CD4-positive, alpha-beta T cell (primary cell): ENCODE data around the gene ADCY10. TPM values are rescaled to one million over a fixed set of nuclear protein-coding genes. Genes with fewer than 3 reads are reported as not detected.

Experiments
- ATAC-seq: fragments of 200-7000 bp; cut with Tn5 transposase; one replicate; pipeline ENCODE4 v1.10.0; 2022; ENCODE audit warnings: mild to moderate bottlenecking; ENCODE audit not compliant: poor library complexity
- CTCF ChIA-PET: fragments of 350-600 bp; sonication (Branson Sonifier 250); formaldehyde crosslinking; loops from one replicate; lab custom pipeline; 2021; ENCODE audit warnings: antibody characterized with exemption, inconsistent platforms; lab: Charles Lee
- POLR2A ChIA-PET: fragments of 350-600 bp; sonication (Branson Sonifier 250); formaldehyde crosslinking; loops from one replicate; lab custom pipeline; 2021; ENCODE audit warnings: antibody characterized with exemption, inconsistent platforms; lab: Charles Lee
- DNase-seq, 14 experiments: peaks; one replicate each; pipeline ENCODE4 v3.0.0-alpha.2; 2013 to 2020; ENCODE audit warnings: mixed read lengths in 2 of 14
- H3K27ac ChIP-seq, 2 donors: one replicate each; pipeline versions ENCODE4 v1.5.1 to v1.7.0; 2013; ENCODE audit warnings: low read length in 2 of 2, low read depth in 1 of 2, mild to moderate bottlenecking in 1 of 2
- H3K27me3 ChIP-seq, 2 experiments: 1 replicate in 1 of 2; 2 replicates in 1 of 2; pipeline versions ENCODE4 v1.6.1 to v1.7.0; 2013; ENCODE audit warnings: low read length in 2 of 2, control low read depth in 1 of 2, mild to moderate bottlenecking in 1 of 2, moderate library complexity in 1 of 2; ENCODE audit not compliant: insufficient read depth in 2 of 2, control insufficient read depth in 1 of 2
- H3K36me3 ChIP-seq: one replicate; pipeline ENCODE4 v1.6.1; 2013; ENCODE audit warnings: low read length, control low read depth; ENCODE audit not compliant: insufficient read depth
- H3K4me1 ChIP-seq: one replicate; pipeline ENCODE4 v1.6.1; 2013; ENCODE audit warnings: low read length, control low read depth; ENCODE audit not compliant: insufficient read depth
- H3K4me3 ChIP-seq: one replicate; pipeline ENCODE4 v1.5.1; 2013; ENCODE audit warnings: mild to moderate bottlenecking, low read length, moderate library complexity
- H3K9me3 ChIP-seq, 2 experiments: 1 replicate in 1 of 2; 2 replicates in 1 of 2; pipeline versions ENCODE4 v1.6.1 to v1.7.0; 2013; ENCODE audit warnings: low read length in 2 of 2, mild to moderate bottlenecking in 2 of 2, control low read depth in 1 of 2, moderate library complexity in 1 of 2; ENCODE audit not compliant: control insufficient read depth in 1 of 2, insufficient read depth in 1 of 2
- H3K27ac Mint-ChIP-seq: one replicate; pipeline ENCODE4 v1.8.0; 2020; ENCODE audit warnings: mixed read lengths
- H3K27me3 Mint-ChIP-seq: one replicate; pipeline ENCODE4 v1.8.0; 2021; ENCODE audit warnings: mixed read lengths
- H3K36me3 Mint-ChIP-seq: one replicate; pipeline ENCODE4 v1.8.0; 2021; ENCODE audit warnings: low read depth, mixed read lengths
- H3K4me1 Mint-ChIP-seq: one replicate; pipeline ENCODE4 v1.8.0; 2021; ENCODE audit warnings: low read depth, mixed read lengths
- H3K4me3 Mint-ChIP-seq: one replicate; pipeline ENCODE4 v1.8.0; 2020; ENCODE audit warnings: mild to moderate bottlenecking, mixed read lengths
- H3K9me3 Mint-ChIP-seq: one replicate; pipeline ENCODE4 v1.8.0; 2020; ENCODE audit warnings: mixed read lengths
- intact Hi-C, 2 experiments: fragments of 100-400 bp; cut with DNase I in 1 of 2; cut with micrococcal nuclease in 1 of 2; formaldehyde crosslinking; loops; one replicate each; pipeline versions ENCODE4 v1.15.1 to v1.9.0; 2023 to 2025; cut with DNase I, micrococcal nuclease
- total RNA-seq, 174 experiments: library from RNA in 2 of 174; stranded (reverse) in 2 of 174; gene quantifications; one replicate each; pipeline ENCODE4 v1.2.3 and lab custom pipeline; 2021 to 2026
- TF ChIP-seq, protein P1 (sequence below): fragments of 200-600 bp; IDR thresholded peaks from one replicate; pipeline ENCODE4 v1.8.0; 2022; ENCODE audit warnings: antibody characterized with exemption, mild to moderate bottlenecking

ADCY10 gene
- total RNA-seq, 2 experiments from 2014 or later: 0.11 to 0.52 TPM

DNA sequence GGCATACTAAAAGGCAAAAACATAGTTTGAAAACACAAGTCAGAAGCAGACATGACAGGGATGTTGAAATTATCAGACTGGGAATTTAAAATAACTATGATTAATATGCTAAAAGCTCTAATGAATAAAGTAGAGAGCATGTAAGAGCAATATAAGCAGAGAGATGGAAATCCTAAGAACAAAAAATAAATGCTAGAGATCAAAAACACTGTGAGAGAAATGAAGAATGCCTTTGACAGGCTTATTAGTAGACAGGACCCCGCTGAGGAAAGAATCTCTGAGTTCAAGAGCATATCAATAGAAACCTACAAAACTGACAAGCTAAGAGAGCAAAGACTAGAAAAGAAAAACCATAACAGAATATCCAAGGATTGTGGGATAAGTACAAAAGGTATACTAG is 98.3 kb downstream of the ADCY10 start:
- TF ChIP-seq, protein P1, sequence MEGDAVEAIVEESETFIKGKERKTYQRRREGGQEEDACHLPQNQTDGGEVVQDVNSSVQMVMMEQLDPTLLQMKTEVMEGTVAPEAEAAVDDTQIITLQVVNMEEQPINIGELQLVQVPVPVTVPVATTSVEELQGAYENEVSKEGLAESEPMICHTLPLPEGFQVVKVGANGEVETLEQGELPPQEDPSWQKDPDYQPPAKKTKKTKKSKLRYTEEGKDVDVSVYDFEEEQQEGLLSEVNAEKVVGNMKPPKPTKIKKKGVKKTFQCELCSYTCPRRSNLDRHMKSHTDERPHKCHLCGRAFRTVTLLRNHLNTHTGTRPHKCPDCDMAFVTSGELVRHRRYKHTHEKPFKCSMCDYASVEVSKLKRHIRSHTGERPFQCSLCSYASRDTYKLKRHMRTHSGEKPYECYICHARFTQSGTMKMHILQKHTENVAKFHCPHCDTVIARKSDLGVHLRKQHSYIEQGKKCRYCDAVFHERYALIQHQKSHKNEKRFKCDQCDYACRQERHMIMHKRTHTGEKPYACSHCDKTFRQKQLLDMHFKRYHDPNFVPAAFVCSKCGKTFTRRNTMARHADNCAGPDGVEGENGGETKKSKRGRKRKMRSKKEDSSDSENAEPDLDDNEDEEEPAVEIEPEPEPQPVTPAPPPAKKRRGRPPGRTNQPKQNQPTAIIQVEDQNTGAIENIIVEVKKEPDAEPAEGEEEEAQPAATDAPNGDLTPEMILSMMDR: no peak
- H3K27ac ChIP-seq: no peak overlapping the region
- H3K9me3 ChIP-seq: peaks cover 5 to 25% of the 10 kb centered on the region in 2 experiments
- Mint-ChIP-seq H3K36me3 (no peaks in the 10 kb centered on the region), H3K27ac (no peak overlapping the region), H3K9me3 (peaks cover 13% of the 10 kb centered on the region), H3K27me3 (peaks cover 5% of the 10 kb centered on the region), H3K4me1 (no peaks in the 10 kb centered on the region), H3K4me3 (no peak overlapping the region)
- ATAC-seq (no peak), DNase-seq (no peak)
- peaks cover 0 to 7% of the 10 kb centered on the region in 2 experiments for H3K27me3 ChIP-seq
- H3K4me3 ChIP-seq: no peak overlapping the region
- H3K4me1 ChIP-seq: peaks cover 7% of the 10 kb centered on the region
- intact Hi-C loops: no loop called here
- H3K36me3 ChIP-seq: no peaks in the 10 kb centered on the region
- ChIA-PET CTCF (no interaction called here), POLR2A (no interaction called here)

DNA sequence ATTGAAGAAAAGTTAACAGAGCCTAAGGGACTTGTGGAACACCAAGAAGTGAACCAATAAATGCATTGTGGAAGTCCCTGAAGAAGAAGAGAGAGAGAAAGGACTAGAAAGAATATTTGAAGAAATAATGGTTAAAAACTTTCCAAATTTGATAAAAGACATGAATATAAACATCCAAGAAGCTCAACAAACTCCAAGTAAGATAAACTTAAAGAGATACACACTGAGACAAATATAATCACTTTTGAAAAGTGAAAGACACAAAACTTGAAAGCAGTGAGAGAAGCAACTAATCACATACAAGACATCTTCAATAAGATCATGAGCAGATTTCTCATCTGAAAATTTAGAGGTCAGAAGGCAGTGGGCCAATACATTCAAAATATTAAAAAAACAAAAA is 101.0 kb downstream of the ADCY10 start:
- Histone ChIP-seq H3K4me1 (no peaks in the 10 kb centered on the region), H3K4me3 (no peak overlapping the region), H3K27me3 (no peaks in the 10 kb centered on the region), H3K36me3 (no peaks in the 10 kb centered on the region), H3K27ac (no peak overlapping the region), H3K9me3 (peaks cover 5 to 25% of the 10 kb centered on the region in 2 experiments)
- intact Hi-C loops: no loop called here
- DNase-seq (no peak), ATAC-seq (no peak)
- ChIA-PET POLR2A (no interaction called here), CTCF (no interaction called here)
- H3K27me3 Mint-ChIP-seq: no peaks in the 10 kb centered on the region
- no peak overlapping the region for H3K4me3 Mint-ChIP-seq
- H3K4me1 Mint-ChIP-seq: no peaks in the 10 kb centered on the region
- TF ChIP-seq, protein P1: no peak
- H3K9me3 Mint-ChIP-seq: peaks cover 13% of the 10 kb centered on the region
- H3K36me3 Mint-ChIP-seq: no peaks in the 10 kb centered on the region
- H3K27ac Mint-ChIP-seq: no peak overlapping the region

DNA sequence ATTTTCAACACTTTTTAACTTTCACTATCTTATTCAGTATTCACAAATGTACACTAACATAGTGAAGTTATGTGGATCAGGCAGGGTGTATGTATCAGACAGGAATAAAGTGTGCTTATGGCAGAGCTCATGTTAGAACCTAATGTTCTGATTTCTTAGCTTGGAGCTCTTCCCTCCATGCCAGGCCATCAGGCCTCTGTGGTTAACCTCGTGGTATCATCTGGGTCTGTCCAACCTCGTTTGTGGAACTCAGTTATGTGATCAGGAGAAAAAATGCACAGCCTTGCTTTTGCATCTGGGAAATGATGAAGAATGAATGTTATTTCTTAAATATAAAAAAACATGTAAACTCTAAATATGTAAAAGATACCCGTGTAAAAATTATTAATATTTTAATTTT is 105.2 kb downstream of the ADCY10 start:
- ATAC-seq (no peak), DNase-seq (no peak)
- Histone ChIP-seq H3K27ac (no peak overlapping the region), H3K4me3 (no peak overlapping the region), H3K27me3 (no peaks in the 10 kb centered on the region), H3K9me3 (peaks cover 0 to 11% of the 10 kb centered on the region in 2 experiments), H3K4me1 (peaks cover 14% of the 10 kb centered on the region), H3K36me3 (no peaks in the 10 kb centered on the region)
- peaks cover 18% of the 10 kb centered on the region for H3K4me1 Mint-ChIP-seq
- H3K4me3 Mint-ChIP-seq: no peak overlapping the region
- H3K9me3 Mint-ChIP-seq: peaks cover 4% of the 10 kb centered on the region
- no peaks in the 10 kb centered on the region for H3K27me3 Mint-ChIP-seq
- CTCF ChIA-PET: no interaction called here
- H3K36me3 Mint-ChIP-seq: no peaks in the 10 kb centered on the region
- intact Hi-C loops: no loop called here
- TF ChIP-seq, protein P1: no peak
- H3K27ac Mint-ChIP-seq: no peak overlapping the region
- POLR2A ChIA-PET: no interaction called here
